ENCODE results near the gene EIF4B. TPM values are rescaled to one million over a fixed set of nuclear protein-coding genes. Genes with fewer than 3 reads are reported as not detected.
"Not testable (repeated sequence)": the region's sequence is repeated elsewhere in the genome, so short reads cannot be mapped to it uniquely, and the experiment has no call there.

EIF4B gene
- total RNA-seq, 2 experiments from 2014 or later: 385 to 474 TPM

DNA sequence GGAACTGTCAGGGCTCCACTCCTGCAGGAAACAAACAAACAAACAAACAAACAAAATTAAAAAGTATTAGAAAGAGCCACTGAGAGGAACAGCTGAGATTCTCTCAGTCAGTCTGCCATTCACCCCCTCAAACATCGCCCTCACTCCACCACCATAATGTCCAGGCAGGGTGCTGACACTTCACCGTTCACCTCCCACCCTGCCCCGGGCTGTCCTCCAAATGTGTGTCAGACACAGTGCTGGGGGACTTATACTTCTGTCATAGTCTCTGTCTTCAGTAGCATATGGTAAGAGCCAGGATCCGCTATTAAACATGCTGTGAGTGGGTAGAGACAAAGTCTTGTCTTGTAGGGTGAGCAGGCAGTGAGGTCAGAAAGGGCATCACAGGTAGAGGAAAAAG lies 29.1 kb upstream of the EIF4B start:
- Mint-ChIP-seq H3K4me3 (no peak overlapping the region), H3K9me3 (no peaks in the 10 kb centered on the region), H3K36me3 (ENCODE audit: low read depth) (no peaks in the 10 kb centered on the region), H3K27me3 (peaks cover 21% of the 10 kb centered on the region), H3K4me1 (no peaks in the 10 kb centered on the region), H3K27ac (no peak overlapping the region)
- ChIA-PET CTCF (interaction anchor here (1.2 to 1.7 kb wide), 3 partner anchors 10 to 98 kb away, joined by 3 to 5 read pairs (median 4); no protein-coding TSS in a partner anchor), POLR2A (no interaction called here)
- no peak for DNase-seq

DNA sequence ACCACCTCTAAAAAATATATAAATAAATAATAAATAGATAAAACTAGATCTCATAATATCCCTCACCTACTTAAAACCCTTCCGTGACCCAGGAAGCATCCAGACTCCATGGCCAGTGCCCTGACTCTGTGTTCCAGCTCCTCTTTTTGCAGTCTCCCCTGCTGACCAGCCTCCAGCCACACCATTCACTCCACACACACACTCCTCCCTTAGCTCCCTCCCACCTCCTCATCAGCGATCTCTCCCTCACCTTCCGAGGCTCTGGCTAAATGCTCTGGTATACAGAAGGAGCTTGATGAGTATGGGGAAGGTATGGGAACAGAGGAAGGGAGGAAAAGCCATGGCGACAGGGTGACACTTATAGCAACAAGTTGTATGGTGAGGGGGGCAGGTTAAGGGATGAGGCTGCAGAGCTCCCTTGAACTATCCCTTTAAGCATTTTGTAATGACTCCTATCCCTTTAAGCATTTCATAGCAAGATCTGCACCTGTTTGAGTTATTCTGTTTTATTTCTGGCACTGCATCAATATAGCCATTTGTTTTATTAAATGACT lies 26.1 kb upstream of the EIF4B start:
- DNase-seq: no peak
- POLR2A ChIA-PET: no interaction called here
- Mint-ChIP-seq H3K36me3 (ENCODE audit: low read depth) (no peaks in the 10 kb centered on the region), H3K4me1 (no peaks in the 10 kb centered on the region), H3K4me3 (no peak overlapping the region), H3K9me3 (no peaks in the 10 kb centered on the region), H3K27ac (no peak overlapping the region), H3K27me3 (peaks cover 21% of the 10 kb centered on the region)
- CTCF ChIA-PET: interaction anchor here (0.6 to 3.0 kb wide), 22 partner anchors 8 to 184 kb away, joined by 3 to 51 read pairs (median 4); partner anchors contain the start of genes EIF4B and KRT3

- peak; percentile 89 for DNase-seq
- Mint-ChIP-seq H3K27me3 (peaks cover 21% of the 10 kb centered on the region), H3K4me3 (no peak overlapping the region), H3K9me3 (no peaks in the 10 kb centered on the region), H3K36me3 (ENCODE audit: low read depth) (no peaks in the 10 kb centered on the region), H3K4me1 (no peaks in the 10 kb centered on the region), H3K27ac (no peak overlapping the region)
- ChIA-PET CTCF (interaction anchor here (0.6 to 3.0 kb wide), 23 partner anchors 8 to 185 kb away, joined by 3 to 51 read pairs (median 4); partner anchors contain the start of genes EIF4B and KRT3), POLR2A (no interaction called here)
Measured at GRCh38 chr12:52980650-52981423, 25.4 kb upstream of the EIF4B start.

DNA sequence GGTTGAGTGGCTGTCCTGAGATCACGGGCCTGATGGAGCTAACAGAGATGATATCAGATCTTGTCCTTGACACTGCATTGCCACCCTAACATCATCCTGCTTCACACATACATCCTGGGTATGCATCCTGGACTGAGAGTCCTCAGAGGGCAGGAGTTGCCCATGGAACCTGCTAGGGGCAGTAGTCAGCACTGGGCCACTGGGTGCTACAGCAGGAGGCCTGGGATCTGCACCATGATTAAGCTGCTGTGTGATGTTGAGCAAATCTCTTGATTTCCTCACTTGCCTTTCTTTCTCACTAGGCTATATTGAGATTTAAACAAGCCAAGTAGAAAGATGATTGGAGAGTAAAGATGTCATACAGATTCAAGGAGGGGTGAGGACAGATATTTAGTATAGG lies 22.1 kb upstream of the EIF4B start:
- ChIA-PET CTCF (interaction anchor here (4.2 kb wide), 1 partner anchor 99 kb away, joined by 22 read pairs; no protein-coding TSS in a partner anchor), POLR2A (no interaction called here)
- Mint-ChIP-seq H3K27ac (no peak overlapping the region), H3K9me3 (no peaks in the 10 kb centered on the region), H3K27me3 (peaks cover 9% of the 10 kb centered on the region), H3K36me3 (ENCODE audit: low read depth) (no peaks in the 10 kb centered on the region), H3K4me3 (no peak overlapping the region), H3K4me1 (no peaks in the 10 kb centered on the region)
- DNase-seq: no peak

DNA sequence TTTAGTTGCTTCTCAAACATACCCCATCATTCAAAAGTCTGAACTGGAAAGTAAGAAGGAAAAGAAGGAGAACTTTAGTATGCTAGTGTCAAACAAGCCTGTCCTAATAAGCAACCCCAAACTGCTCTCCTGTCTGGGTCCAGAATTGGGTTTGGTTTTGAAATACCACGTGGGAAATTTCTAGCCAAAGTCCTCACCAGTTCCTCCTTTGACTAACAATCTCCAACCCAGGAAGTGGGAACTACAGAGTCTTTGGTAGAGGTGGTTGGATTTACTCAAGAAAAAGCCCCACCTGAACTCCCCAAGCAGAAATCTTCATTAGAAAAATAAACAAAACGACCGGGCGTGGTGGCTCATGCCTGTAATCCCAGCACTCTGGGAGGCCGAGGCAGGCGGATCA lies 17.4 kb upstream of the EIF4B start:
- H3K4me1 Mint-ChIP-seq: no peaks in the 10 kb centered on the region
- ChIA-PET CTCF (interaction anchor here (1.2 kb wide), 1 partner anchor 842 kb away, joined by 3 read pairs; no protein-coding TSS in a partner anchor), POLR2A (no interaction called here)
- DNase-seq: no peak
- no peaks in the 10 kb centered on the region for H3K36me3 Mint-ChIP-seq (ENCODE audit: low read depth)
- no peaks in the 10 kb centered on the region for H3K27me3 Mint-ChIP-seq
- H3K4me3 Mint-ChIP-seq: no peak overlapping the region
- H3K27ac Mint-ChIP-seq: no peak overlapping the region
- no peaks in the 10 kb centered on the region for H3K9me3 Mint-ChIP-seq

GRCh38 chr12:52990206-52990605 lies 16.1 kb upstream of the EIF4B start:
- POLR2A ChIA-PET: no interaction called here
- no peaks in the 10 kb centered on the region for H3K9me3 Mint-ChIP-seq
- no peak overlapping the region for H3K27ac Mint-ChIP-seq
- H3K4me1 Mint-ChIP-seq: no peaks in the 10 kb centered on the region
- DNase-seq: no peak
- no peaks in the 10 kb centered on the region for H3K27me3 Mint-ChIP-seq
- CTCF ChIA-PET: interaction anchor here (0.6 kb wide), 1 partner anchor 110 kb away, joined by 3 read pairs; no protein-coding TSS in a partner anchor
- H3K36me3 Mint-ChIP-seq (ENCODE audit: low read depth): no peaks in the 10 kb centered on the region
- H3K4me3 Mint-ChIP-seq: no peak overlapping the region

GRCh38 chr12:52992240-52992639 lies 14.0 kb upstream of the EIF4B start:
- H3K27me3 Mint-ChIP-seq; POLR2A ChIA-PET; DNase-seq; H3K4me1 Mint-ChIP-seq; H3K4me3 Mint-ChIP-seq; H3K36me3 Mint-ChIP-seq (ENCODE audit: low read depth); H3K27ac Mint-ChIP-seq; H3K9me3 Mint-ChIP-seq: not testable (repeated sequence)
- CTCF ChIA-PET: interaction anchor here (0.5 to 2.7 kb wide), 6 partner anchors 10 to 507 kb away, joined by 3 to 12 read pairs (median 4); no protein-coding TSS in a partner anchor

- no peak overlapping the region for H3K4me3 Mint-ChIP-seq
- ChIA-PET CTCF (interaction anchor here (1.5 to 2.7 kb wide), 3 partner anchors 12 to 113 kb away, joined by 4 to 12 read pairs (median 5); no protein-coding TSS in a partner anchor), POLR2A (no interaction called here)
- no peak overlapping the region for H3K27ac Mint-ChIP-seq
- H3K36me3 Mint-ChIP-seq (ENCODE audit: low read depth): no peaks in the 10 kb centered on the region
- H3K4me1 Mint-ChIP-seq: no peaks in the 10 kb centered on the region
- peaks cover 3% of the 10 kb centered on the region for H3K27me3 Mint-ChIP-seq
- no peak for DNase-seq
- H3K9me3 Mint-ChIP-seq: no peaks in the 10 kb centered on the region
Measured at GRCh38 chr12:52992699-52993557, 13.3 kb upstream of the EIF4B start.

GRCh38 chr12:52993558-52993869 lies 12.7 kb upstream of the EIF4B start:
- no peak overlapping the region for H3K27ac Mint-ChIP-seq
- H3K4me3 Mint-ChIP-seq: no peak overlapping the region
- ChIA-PET POLR2A (no interaction called here), CTCF (interaction anchor here (2.7 kb wide), 1 partner anchor 108 kb away, joined by 12 read pairs; no protein-coding TSS in a partner anchor)
- H3K4me1 Mint-ChIP-seq: no peaks in the 10 kb centered on the region
- no peaks in the 10 kb centered on the region for H3K9me3 Mint-ChIP-seq
- H3K36me3 Mint-ChIP-seq (ENCODE audit: low read depth): no peaks in the 10 kb centered on the region
- peaks cover 3% of the 10 kb centered on the region for H3K27me3 Mint-ChIP-seq
- DNase-seq: no peak

- POLR2A ChIA-PET: no interaction called here
- Mint-ChIP-seq H3K9me3 (peaks cover 2% of the 10 kb centered on the region), H3K27ac (peak overlapping the region; percentile 17), H3K4me3 (no peak overlapping the region), H3K36me3 (ENCODE audit: low read depth) (peaks cover 14% of the 10 kb centered on the region), H3K4me1 (peaks cover 32% of the 10 kb centered on the region), H3K27me3 (peaks cover 4% of the 10 kb centered on the region)
- CTCF ChIA-PET: no interaction called here
- no peak for DNase-seq
Measured at GRCh38 chr12:53004178-53004577, 2.1 kb upstream of the EIF4B start.

GRCh38 chr12:53004582-53004981 lies 1.7 kb upstream of the EIF4B start:
- Mint-ChIP-seq H3K4me1 (peaks cover 36% of the 10 kb centered on the region), H3K9me3 (peaks cover 2% of the 10 kb centered on the region), H3K36me3 (ENCODE audit: low read depth) (peaks cover 14% of the 10 kb centered on the region), H3K27ac (peak overlapping the region; percentile 17), H3K27me3 (peaks cover 4% of the 10 kb centered on the region), H3K4me3 (peak overlapping the region; percentile 98)
- ChIA-PET CTCF (interaction anchor here (0.7 to 1.3 kb wide), 2 partner anchors 30 to 134 kb away, joined by 3 read pairs; no protein-coding TSS in a partner anchor), POLR2A (no interaction called here)
- DNase-seq: no peak

- Mint-ChIP-seq H3K4me1 (peaks cover 44% of the 10 kb centered on the region), H3K36me3 (ENCODE audit: low read depth) (peaks cover 21% of the 10 kb centered on the region), H3K27ac (peak overlapping the region; percentile 96), H3K9me3 (peaks cover 2% of the 10 kb centered on the region), H3K27me3 (no peaks in the 10 kb centered on the region), H3K4me3 (peak overlapping the region; percentile 98)
- CTCF ChIA-PET: interaction anchor here (0.6 to 1.3 kb wide), 8 partner anchors 25 to 1423 kb away, joined by 3 to 4 read pairs (median 3); no protein-coding TSS in a partner anchor
- no peak for DNase-seq
- POLR2A ChIA-PET: interaction anchor here (0.6 to 0.8 kb wide), 5 partner anchors 74 to 496 kb away, joined by 3 to 9 read pairs (median 4); partner anchors contain the start of genes AAAS, SPRYD3 and TARBP2
Measured at GRCh38 chr12:53005215-53005985, 856 bp upstream of the EIF4B start.

Data from activated CD4-positive, alpha-beta T cell treated with anti-CD3 and anti-CD28 coated beads, Interleukin-2, amount 10 ng/mL, durations not matched to agents 7 days and 5 days (primary cell).